HepG2 (cell line): ENCODE measurements around the gene EIF2AK2. TPM values are rescaled to one million over a fixed set of nuclear protein-coding genes. Genes with fewer than 3 reads are reported as not detected.

Source experiments
- ATM ChIP-seq: fragments of 450-650 bp; IDR thresholded peaks from 2 replicates; pipeline ENCODE4 v1.7.1; 2017; ENCODE audit warnings: mild to moderate bottlenecking, borderline replicate concordance
- GABPB1 ChIP-seq: IDR thresholded peaks from 2 replicates; pipeline ENCODE4 v1.6.1; 2016; ENCODE audit warnings: mild to moderate bottlenecking, missing genetic modification reagents, moderate library complexity, missing compliant biosample characterization
- HOXD1 ChIP-seq: sonication (generic); formaldehyde crosslinking; IDR thresholded peaks from 2 replicates; pipeline ENCODE4 v1.5.0; 2020; ENCODE audit warnings: missing genetic modification reagents
- MIXL1 ChIP-seq: IDR thresholded peaks from 2 replicates; pipeline ENCODE4 v1.6.1; 2016
- SOX13 ChIP-seq, 3 experiments: fragments of 450-650 bp in 1 of 3; sonication (generic) in 1 of 3; formaldehyde crosslinking in 1 of 3; IDR thresholded peaks in 2 of 3; conservative IDR thresholded peaks in 1 of 3; 2 replicates each; pipeline versions ENCODE4 v1.5.0 to v1.6.1; 2016 to 2020; ENCODE audit warnings: antibody characterized with exemption in 1 of 3, mild to moderate bottlenecking in 1 of 3, missing compliant biosample characterization in 1 of 3, missing genetic modification reagents in 1 of 3, moderate library complexity in 1 of 3
- ZNF274 ChIP-seq: sonication (generic); formaldehyde crosslinking; IDR thresholded peaks from 2 replicates; pipeline ENCODE4 v1.5.1; 2020; ENCODE audit warnings: mild to moderate bottlenecking, missing genetic modification reagents
- ZNF34 ChIP-seq: sonication (generic); formaldehyde crosslinking; IDR thresholded peaks from 2 replicates; pipeline ENCODE4 v1.4.0; 2020; ENCODE audit warnings: mild to moderate bottlenecking, missing genetic modification reagents, borderline replicate concordance
- ZNF564 ChIP-seq: sonication (generic); formaldehyde crosslinking; IDR thresholded peaks from 2 replicates; pipeline ENCODE4 v1.8.1; 2023; ENCODE audit warnings: mild to moderate bottlenecking, missing genetic modification reagents
- ZNF598 ChIP-seq: sonication (generic); formaldehyde crosslinking; IDR thresholded peaks from 2 replicates; pipeline ENCODE4 v1.5.1; 2020; ENCODE audit warnings: mild to moderate bottlenecking, missing genetic modification reagents, borderline replicate concordance
- polyA plus RNA-seq, 8 experiments: library from polyadenylated mRNA; depleted of rRNA in 3 of 8; stranded (reverse) in 7 of 8; unstranded in 1 of 8; fragments of >200 nt; fragmentation: Illumina TruSeq in 4 of 8; extraction: Trizol in 4 of 8; gene quantifications; 2 replicates each; pipeline versions ENCODE4 v1.2.1 to v1.2.3, GENCODE V29; 2011 to 2016; ENCODE audit warnings: low read depth in 4 of 8, missing spikeins in 1 of 8, mixed read lengths in 1 of 8; ENCODE audit not compliant: insufficient read depth in 1 of 8
- total RNA-seq, 5 experiments: library from RNA; depleted of rRNA; stranded (reverse); fragments of >200 nt; fragmentation: Illumina TruSeq; extraction: Trizol; gene quantifications; 2 replicates each; pipeline ENCODE4 v1.2.3, GENCODE V29; 2016; ENCODE audit warnings: low read depth in 1 of 5
- TF ChIP-seq, protein P1 (sequence below): sonication (generic); formaldehyde crosslinking; conservative IDR thresholded peaks from 2 replicates; pipeline ENCODE4 v1.8.0; 2022; ENCODE audit warnings: low read depth, missing genetic modification reagents
- TF ChIP-seq, protein P2 (sequence below): IDR thresholded peaks from 2 replicates; pipeline ENCODE4 v1.6.1; 2016; ENCODE audit warnings: missing genetic modification reagents, missing compliant biosample characterization
- TF ChIP-seq, protein P3 (sequence below): sonication (generic); formaldehyde crosslinking; IDR thresholded peaks from 2 replicates; pipeline ENCODE4 v1.4.0; 2020; ENCODE audit warnings: missing genetic modification reagents
- TF ChIP-seq, protein P4 (sequence below): sonication (generic); formaldehyde crosslinking; IDR thresholded peaks from 2 replicates; pipeline ENCODE4 v1.4.0; 2020; ENCODE audit warnings: missing genetic modification reagents
- TF ChIP-seq, protein P5 (sequence below): sonication (generic); formaldehyde crosslinking; IDR thresholded peaks from 2 replicates; pipeline ENCODE4 v1.4.0; 2020; ENCODE audit warnings: missing genetic modification reagents, borderline replicate concordance
- TF ChIP-seq, protein P6 (sequence below): sonication (generic); formaldehyde crosslinking; IDR thresholded peaks from 2 replicates; pipeline ENCODE4 v1.5.0; 2020; ENCODE audit warnings: missing genetic modification reagents

Gene EIF2AK2
- total and polyA plus RNA-seq, 2 of the 13 experiments (the other 11 are each of a cell fraction or from before 2014, with no cell fraction given) = 10.2 to 26.1 TPM

DNA sequence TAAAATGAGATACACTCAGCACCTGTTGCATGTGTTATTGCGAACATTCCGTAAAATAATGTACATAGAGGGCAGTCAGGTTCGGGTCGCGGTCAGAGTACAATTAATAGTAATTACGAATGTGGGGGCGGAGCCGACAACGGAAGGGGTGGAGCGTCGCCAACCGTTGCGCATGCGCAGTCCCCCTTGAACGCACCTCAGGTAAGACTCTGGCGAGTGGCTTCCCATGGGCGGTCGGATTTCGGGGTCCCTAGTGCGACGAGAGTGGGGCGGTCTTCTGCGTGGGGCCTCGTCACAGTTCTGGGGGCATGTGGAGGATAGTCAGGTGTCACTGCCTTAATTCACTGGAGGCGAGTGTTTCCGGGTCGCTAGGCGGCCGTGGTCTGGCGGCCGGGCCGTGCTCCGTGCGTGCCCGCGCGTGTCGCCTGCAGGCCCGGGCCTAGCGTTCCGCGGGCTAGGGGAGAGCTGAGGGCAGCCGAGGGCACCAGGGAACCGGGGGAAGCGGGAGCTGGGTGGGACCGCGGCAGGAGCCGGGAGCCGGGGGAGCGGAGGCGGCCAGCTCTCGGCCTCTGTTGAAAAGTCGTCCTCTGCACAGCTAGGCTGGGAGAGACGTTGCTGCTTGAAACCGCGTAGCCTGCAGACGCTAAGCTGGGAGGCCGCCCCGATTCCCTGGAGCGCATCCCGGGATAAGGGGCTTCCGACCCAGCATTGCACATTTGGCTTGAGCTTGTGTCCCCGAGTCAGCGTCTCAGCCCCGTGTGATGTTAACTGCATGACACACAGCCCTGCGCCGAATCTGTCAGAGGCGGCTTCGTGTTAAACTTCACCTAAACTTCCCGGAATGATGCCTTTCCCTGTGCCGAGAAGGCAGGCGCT is 39.8 kb upstream of the EIF2AK2 start, which contains the start of gene CEBPZOS (continued):
- TF ChIP-seq, protein P1, sequence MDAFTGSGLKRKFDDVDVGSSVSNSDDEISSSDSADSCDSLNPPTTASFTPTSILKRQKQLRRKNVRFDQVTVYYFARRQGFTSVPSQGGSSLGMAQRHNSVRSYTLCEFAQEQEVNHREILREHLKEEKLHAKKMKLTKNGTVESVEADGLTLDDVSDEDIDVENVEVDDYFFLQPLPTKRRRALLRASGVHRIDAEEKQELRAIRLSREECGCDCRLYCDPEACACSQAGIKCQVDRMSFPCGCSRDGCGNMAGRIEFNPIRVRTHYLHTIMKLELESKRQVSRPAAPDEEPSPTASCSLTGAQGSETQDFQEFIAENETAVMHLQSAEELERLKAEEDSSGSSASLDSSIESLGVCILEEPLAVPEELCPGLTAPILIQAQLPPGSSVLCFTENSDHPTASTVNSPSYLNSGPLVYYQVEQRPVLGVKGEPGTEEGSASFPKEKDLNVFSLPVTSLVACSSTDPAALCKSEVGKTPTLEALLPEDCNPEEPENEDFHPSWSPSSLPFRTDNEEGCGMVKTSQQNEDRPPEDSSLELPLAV (CRISPR knock-in tag) = no peak
- peak; percentile 88 for TF ChIP-seq MIXL1 (CRISPR knock-in tag)
- peak; percentile 50; the same call in 1 of the 2 replicates for TF ChIP-seq SOX13 (IDR thresholded peaks at IDR 0.05)
- no peak for TF ChIP-seq SOX13 (CRISPR knock-in tag; conservative IDR thresholded peaks at IDR 0.05 in 1 of 2, IDR thresholded peaks at IDR 0.05 in 1 of 2)
- TF ChIP-seq, protein P2, sequence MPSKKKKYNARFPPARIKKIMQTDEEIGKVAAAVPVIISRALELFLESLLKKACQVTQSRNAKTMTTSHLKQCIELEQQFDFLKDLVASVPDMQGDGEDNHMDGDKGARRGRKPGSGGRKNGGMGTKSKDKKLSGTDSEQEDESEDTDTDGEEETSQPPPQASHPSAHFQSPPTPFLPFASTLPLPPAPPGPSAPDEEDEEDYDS (CRISPR knock-in tag) = peak; percentile 97
- peak; percentile 93 for TF ChIP-seq GABPB1 (CRISPR knock-in tag)
- peak; percentile 96 for TF ChIP-seq ZNF274 (CRISPR knock-in tag)
- TF ChIP-seq, protein P3, sequence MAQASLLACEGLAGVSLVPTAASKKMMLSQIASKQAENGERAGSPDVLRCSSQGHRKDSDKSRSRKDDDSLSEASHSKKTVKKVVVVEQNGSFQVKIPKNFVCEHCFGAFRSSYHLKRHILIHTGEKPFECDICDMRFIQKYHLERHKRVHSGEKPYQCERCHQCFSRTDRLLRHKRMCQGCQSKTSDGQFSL (CRISPR knock-in tag) = no peak; the same call in 1 of the 2 replicates
- TF ChIP-seq, protein P4, sequence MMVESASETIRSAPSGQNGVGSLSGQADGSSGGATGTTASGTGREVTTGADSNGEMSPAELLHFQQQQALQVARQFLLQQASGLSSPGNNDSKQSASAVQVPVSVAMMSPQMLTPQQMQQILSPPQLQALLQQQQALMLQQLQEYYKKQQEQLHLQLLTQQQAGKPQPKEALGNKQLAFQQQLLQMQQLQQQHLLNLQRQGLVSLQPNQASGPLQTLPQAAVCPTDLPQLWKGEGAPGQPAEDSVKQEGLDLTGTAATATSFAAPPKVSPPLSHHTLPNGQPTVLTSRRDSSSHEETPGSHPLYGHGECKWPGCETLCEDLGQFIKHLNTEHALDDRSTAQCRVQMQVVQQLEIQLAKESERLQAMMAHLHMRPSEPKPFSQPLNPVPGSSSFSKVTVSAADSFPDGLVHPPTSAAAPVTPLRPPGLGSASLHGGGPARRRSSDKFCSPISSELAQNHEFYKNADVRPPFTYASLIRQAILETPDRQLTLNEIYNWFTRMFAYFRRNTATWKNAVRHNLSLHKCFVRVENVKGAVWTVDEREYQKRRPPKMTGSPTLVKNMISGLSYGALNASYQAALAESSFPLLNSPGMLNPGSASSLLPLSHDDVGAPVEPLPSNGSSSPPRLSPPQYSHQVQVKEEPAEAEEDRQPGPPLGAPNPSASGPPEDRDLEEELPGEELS (CRISPR knock-in tag) = no peak; the same call in 1 of the 2 replicates
- TF ChIP-seq ZNF564 (CRISPR knock-in tag) = peak; percentile 95
- TF ChIP-seq, protein P5, sequence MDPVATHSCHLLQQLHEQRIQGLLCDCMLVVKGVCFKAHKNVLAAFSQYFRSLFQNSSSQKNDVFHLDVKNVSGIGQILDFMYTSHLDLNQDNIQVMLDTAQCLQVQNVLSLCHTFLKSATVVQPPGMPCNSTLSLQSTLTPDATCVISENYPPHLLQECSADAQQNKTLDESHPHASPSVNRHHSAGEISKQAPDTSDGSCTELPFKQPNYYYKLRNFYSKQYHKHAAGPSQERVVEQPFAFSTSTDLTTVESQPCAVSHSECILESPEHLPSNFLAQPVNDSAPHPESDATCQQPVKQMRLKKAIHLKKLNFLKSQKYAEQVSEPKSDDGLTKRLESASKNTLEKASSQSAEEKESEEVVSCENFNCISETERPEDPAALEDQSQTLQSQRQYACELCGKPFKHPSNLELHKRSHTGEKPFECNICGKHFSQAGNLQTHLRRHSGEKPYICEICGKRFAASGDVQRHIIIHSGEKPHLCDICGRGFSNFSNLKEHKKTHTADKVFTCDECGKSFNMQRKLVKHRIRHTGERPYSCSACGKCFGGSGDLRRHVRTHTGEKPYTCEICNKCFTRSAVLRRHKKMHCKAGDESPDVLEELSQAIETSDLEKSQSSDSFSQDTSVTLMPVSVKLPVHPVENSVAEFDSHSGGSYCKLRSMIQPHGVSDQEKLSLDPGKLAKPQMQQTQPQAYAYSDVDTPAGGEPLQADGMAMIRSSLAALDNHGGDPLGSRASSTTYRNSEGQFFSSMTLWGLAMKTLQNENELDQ (CRISPR knock-in tag) = 0 out of 2 replicates have a peak, but pooled peaks have one; percentile 13
- TF ChIP-seq, protein P6, sequence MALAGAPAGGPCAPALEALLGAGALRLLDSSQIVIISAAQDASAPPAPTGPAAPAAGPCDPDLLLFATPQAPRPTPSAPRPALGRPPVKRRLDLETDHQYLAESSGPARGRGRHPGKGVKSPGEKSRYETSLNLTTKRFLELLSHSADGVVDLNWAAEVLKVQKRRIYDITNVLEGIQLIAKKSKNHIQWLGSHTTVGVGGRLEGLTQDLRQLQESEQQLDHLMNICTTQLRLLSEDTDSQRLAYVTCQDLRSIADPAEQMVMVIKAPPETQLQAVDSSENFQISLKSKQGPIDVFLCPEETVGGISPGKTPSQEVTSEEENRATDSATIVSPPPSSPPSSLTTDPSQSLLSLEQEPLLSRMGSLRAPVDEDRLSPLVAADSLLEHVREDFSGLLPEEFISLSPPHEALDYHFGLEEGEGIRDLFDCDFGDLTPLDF = peak; percentile 78; the same call in 1 of the 2 replicates
- no peak for TF ChIP-seq ATM
- TF ChIP-seq ZNF34 (CRISPR knock-in tag) = no peak
- peak; percentile 48; the same call in 1 of the 2 replicates for TF ChIP-seq HOXD1 (CRISPR knock-in tag)
- TF ChIP-seq ZNF598 (CRISPR knock-in tag) = peak; percentile 98; the same call in 1 of the 2 replicates
